ENCODE results near the gene SLC25A36.

Gene SLC25A36

GRCh38 chr3:140941434-140942220 is at the start of gene SLC25A36:
Gene SLC25A36 (plus strand): TSS chr3:140941836. CDS start chr3:140942055, 219 bp downstream.
- peak; percentile 93 to 94 (median 93) for DNase-seq (ENCODE audit: low read depth in 2 of 3, low spot score in 1 of 3)

GRCh38 chr3:140896997-140897396 is 44.6 kb upstream of the SLC25A36 start:
- DNase-seq (ENCODE audit: low read depth in 2 of 3, low spot score in 1 of 3) = no peak

GRCh38 chr3:140898340-140899180 is 43.1 kb upstream of the SLC25A36 start:
- peak in 1 of 3 donors; percentile 35 for DNase-seq (ENCODE audit: low read depth in 2 of 3, low spot score in 1 of 3)

- no peak for DNase-seq (ENCODE audit: low read depth in 2 of 3, low spot score in 1 of 3)
Observed at GRCh38 chr3:140899363-140899762, 42.3 kb upstream of the SLC25A36 start.

GRCh38 chr3:140902791-140903190 is 38.8 kb upstream of the SLC25A36 start:
- DNase-seq (ENCODE audit: low read depth in 2 of 3, low spot score in 1 of 3) = no peak

- no peak for DNase-seq (ENCODE audit: low read depth in 2 of 3, low spot score in 1 of 3)
Observed at GRCh38 chr3:140903196-140903595, 38.4 kb upstream of the SLC25A36 start.

GRCh38 chr3:140904521-140904920 is 37.1 kb upstream of the SLC25A36 start:
- DNase-seq (ENCODE audit: low read depth in 2 of 3, low spot score in 1 of 3) = no peak

- no peak for DNase-seq (ENCODE audit: low read depth in 2 of 3, low spot score in 1 of 3)
Observed at GRCh38 chr3:140905559-140905958, 36.1 kb upstream of the SLC25A36 start.

GRCh38 chr3:140906785-140907184 is 34.9 kb upstream of the SLC25A36 start:
- no peak for DNase-seq (ENCODE audit: low read depth in 2 of 3, low spot score in 1 of 3)

- DNase-seq (ENCODE audit: low read depth in 2 of 3, low spot score in 1 of 3) = no peak
Observed at GRCh38 chr3:140910860-140911259, 30.8 kb upstream of the SLC25A36 start.

- no peak for DNase-seq (ENCODE audit: low read depth in 2 of 3, low spot score in 1 of 3)
Observed at GRCh38 chr3:140911822-140912221, 29.8 kb upstream of the SLC25A36 start.

GRCh38 chr3:140913728-140914127 is 27.9 kb upstream of the SLC25A36 start:
- DNase-seq (ENCODE audit: low read depth in 2 of 3, low spot score in 1 of 3) = no peak

- no peak for DNase-seq (ENCODE audit: low read depth in 2 of 3, low spot score in 1 of 3)
Observed at GRCh38 chr3:140914384-140914945, 27.2 kb upstream of the SLC25A36 start.

GRCh38 chr3:140916603-140917002 is 25.0 kb upstream of the SLC25A36 start:
- no peak for DNase-seq (ENCODE audit: low read depth in 2 of 3, low spot score in 1 of 3)

GRCh38 chr3:140917772-140918171 is 23.9 kb upstream of the SLC25A36 start:
- DNase-seq (ENCODE audit: low read depth in 2 of 3, low spot score in 1 of 3) = no peak

GRCh38 chr3:140920029-140920428 is 21.6 kb upstream of the SLC25A36 start:
- DNase-seq (ENCODE audit: low read depth in 2 of 3, low spot score in 1 of 3) = no peak

GRCh38 chr3:140922634-140923033 is 19.0 kb upstream of the SLC25A36 start:
- DNase-seq (ENCODE audit: low read depth in 2 of 3, low spot score in 1 of 3) = no peak

GRCh38 chr3:140924097-140924873 is 17.4 kb upstream of the SLC25A36 start:
- DNase-seq (ENCODE audit: low read depth in 2 of 3, low spot score in 1 of 3) = no peak

GRCh38 chr3:140927279-140928069 is 14.2 kb upstream of the SLC25A36 start:
- no peak for DNase-seq (ENCODE audit: low read depth in 2 of 3, low spot score in 1 of 3)

- DNase-seq (ENCODE audit: low read depth in 2 of 3, low spot score in 1 of 3) = no peak
Observed at GRCh38 chr3:140929446-140929845, 12.2 kb upstream of the SLC25A36 start.

All from stimulated activated CD4-positive, alpha-beta T cell treated with anti-CD3 and anti-CD28 coated beads, Interleukin-12 subunit alpha, Interleukin-12 subunit beta, amount 100 ng/mL, for 48 hours (primary cell).